WTC11 (cell line): ENCODE results near the gene LRRC32. TPM values are rescaled to one million over a fixed set of nuclear protein-coding genes. Genes with fewer than 3 reads are reported as not detected.
A peak's percentile ranks its signal among the peaks of the same experiment; 100 is the strongest.

Source experiments
- ATAC-seq: fragments of 200-7000 bp; cut with Tn5 transposase; 2 replicates; pipeline ENCODE4 v1.10.0; 2021; ENCODE audit warnings: mild to moderate bottlenecking, moderate library complexity
- Bru-seq: library from RNA; stranded (reverse); fragments of 400-500 nt; gene quantifications from one replicate; lab custom pipeline; 2021; lab: Mats Ljungman, UMichigan
- CTCF ChIA-PET: fragments of 300-600 bp; sonication (Branson Sonifier 250); formaldehyde crosslinking; loops from one replicate; lab custom pipeline; 2021; ENCODE audit warnings: antibody characterized with exemption; lab: Charles Lee
- POLR2A ChIA-PET: fragments of 350-600 bp; sonication (Branson Sonifier 250); formaldehyde crosslinking; loops from one replicate; lab custom pipeline; 2021; ENCODE audit warnings: antibody characterized with exemption; lab: Charles Lee
- DNase-seq: peaks from one replicate; pipeline ENCODE4 v3.0.0; 2021; ENCODE audit warnings: low spot score
- H3K27ac Mint-ChIP-seq: 2 replicates; pipeline ENCODE4 v1.8.0; 2021; ENCODE audit warnings: mixed read lengths
- H3K27me3 Mint-ChIP-seq: 2 replicates; pipeline ENCODE4 v1.8.0; 2021; ENCODE audit warnings: low read depth, mild to moderate bottlenecking, moderate library complexity, mixed read lengths
- H3K36me3 Mint-ChIP-seq: 2 replicates; pipeline ENCODE4 v1.8.0; 2021; ENCODE audit warnings: mixed read lengths
- H3K4me1 Mint-ChIP-seq: 2 replicates; pipeline ENCODE4 v1.8.0; 2022; ENCODE audit warnings: mixed read lengths
- H3K4me3 Mint-ChIP-seq: 2 replicates; pipeline ENCODE4 v1.8.0; 2021; ENCODE audit warnings: mild to moderate bottlenecking, moderate library complexity, mixed read lengths
- H3K9me3 Mint-ChIP-seq: 2 replicates; pipeline ENCODE4 v1.8.0; 2021; ENCODE audit warnings: mixed read lengths
- AR ChIP-seq: fragments of 250-450 bp; sonication (Bioruptor Pico); IDR thresholded peaks from 2 replicates; pipeline ENCODE4 v1.9.0; 2021; ENCODE audit warnings: mild to moderate bottlenecking
- ARID4B ChIP-seq: sonication (generic); formaldehyde crosslinking; IDR thresholded peaks from 2 replicates; pipeline ENCODE4 v1.8.0; 2023; ENCODE audit warnings: missing genetic modification reagents, mild to moderate bottlenecking, borderline replicate concordance
- E2F4 ChIP-seq: sonication (generic); formaldehyde crosslinking; IDR thresholded peaks from 2 replicates; pipeline ENCODE4 v1.8.1; 2022; ENCODE audit warnings: low read depth, mild to moderate bottlenecking, moderate library complexity, missing genetic modification reagents, borderline replicate concordance
- ESRRA ChIP-seq: sonication (generic); formaldehyde crosslinking; IDR thresholded peaks from 2 replicates; pipeline ENCODE4 v1.8.1; 2022; ENCODE audit warnings: mild to moderate bottlenecking, missing genetic modification reagents, borderline replicate concordance
- GTF2I ChIP-seq: fragments of 250-450 bp; sonication (Bioruptor Pico); conservative IDR thresholded peaks from 2 replicates; pipeline ENCODE4 v1.4.0; 2021; ENCODE audit warnings: mild to moderate bottlenecking
- JAZF1 ChIP-seq: fragments of 250-450 bp; sonication (Bioruptor Pico); IDR thresholded peaks from 2 replicates; pipeline ENCODE4 v1.9.0; 2021; ENCODE audit warnings: moderate library complexity, mild to moderate bottlenecking, inconsistent platforms
- SMAD3 ChIP-seq: sonication (generic); formaldehyde crosslinking; IDR thresholded peaks from 2 replicates; pipeline ENCODE4 v1.8.0; 2022; ENCODE audit warnings: missing genetic modification reagents, mild to moderate bottlenecking, borderline replicate concordance
- ZNF219 ChIP-seq: sonication (generic); formaldehyde crosslinking; IDR thresholded peaks from 2 replicates; pipeline ENCODE4 v1.8.0; 2023; ENCODE audit warnings: missing genetic modification reagents, mild to moderate bottlenecking, borderline replicate concordance
- ZNF281 ChIP-seq: sonication (generic); formaldehyde crosslinking; IDR thresholded peaks from 2 replicates; pipeline ENCODE4 v1.8.0; 2023; ENCODE audit warnings: mild to moderate bottlenecking, missing genetic modification reagents
- ZNF425 ChIP-seq: fragments of 250-450 bp; sonication (Bioruptor Pico); conservative IDR thresholded peaks from 2 replicates; pipeline ENCODE4 v1.9.0; 2021; ENCODE audit warnings: mild to moderate bottlenecking
- long read RNA-seq, 3 experiments: library from RNA in 1 of 3; library from capped mRNA in 1 of 3; library from polyadenylated mRNA in 1 of 3; unstranded in 2 of 3; stranded (forward) in 1 of 3; transcript quantifications; one replicate each; pipeline ENCODE4 v2.0.0, GENCODE V29; 2021
- total RNA-seq: library from RNA; stranded (reverse); gene quantifications from 3 replicates; pipeline ENCODE4 v1.2.3, GENCODE V29; 2021
- TF ChIP-seq, protein P1 (sequence below): fragments of 200-600 bp; IDR thresholded peaks from 2 replicates; pipeline ENCODE4 v1.8.0; 2022; ENCODE audit warnings: antibody characterized with exemption
- TF ChIP-seq, protein P2 (sequence below): sonication (generic); formaldehyde crosslinking; IDR thresholded peaks from 2 replicates; pipeline ENCODE4 v1.8.1; 2023; ENCODE audit warnings: mild to moderate bottlenecking, missing genetic modification reagents, moderate library complexity
- TF ChIP-seq, protein P3 (sequence below): sonication (generic); formaldehyde crosslinking; IDR thresholded peaks from 2 replicates; pipeline ENCODE4 v1.8.1; 2022; ENCODE audit warnings: mild to moderate bottlenecking, missing genetic modification reagents, moderate library complexity, borderline replicate concordance

LRRC32 gene, protein sequence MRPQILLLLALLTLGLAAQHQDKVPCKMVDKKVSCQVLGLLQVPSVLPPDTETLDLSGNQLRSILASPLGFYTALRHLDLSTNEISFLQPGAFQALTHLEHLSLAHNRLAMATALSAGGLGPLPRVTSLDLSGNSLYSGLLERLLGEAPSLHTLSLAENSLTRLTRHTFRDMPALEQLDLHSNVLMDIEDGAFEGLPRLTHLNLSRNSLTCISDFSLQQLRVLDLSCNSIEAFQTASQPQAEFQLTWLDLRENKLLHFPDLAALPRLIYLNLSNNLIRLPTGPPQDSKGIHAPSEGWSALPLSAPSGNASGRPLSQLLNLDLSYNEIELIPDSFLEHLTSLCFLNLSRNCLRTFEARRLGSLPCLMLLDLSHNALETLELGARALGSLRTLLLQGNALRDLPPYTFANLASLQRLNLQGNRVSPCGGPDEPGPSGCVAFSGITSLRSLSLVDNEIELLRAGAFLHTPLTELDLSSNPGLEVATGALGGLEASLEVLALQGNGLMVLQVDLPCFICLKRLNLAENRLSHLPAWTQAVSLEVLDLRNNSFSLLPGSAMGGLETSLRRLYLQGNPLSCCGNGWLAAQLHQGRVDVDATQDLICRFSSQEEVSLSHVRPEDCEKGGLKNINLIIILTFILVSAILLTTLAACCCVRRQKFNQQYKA
- total RNA-seq (0.74 to 1.7 TPM (median 1.6 TPM) in 3 replicates), Bru-seq, nascent RNA (percentile 27 among the genes with signal in this experiment)
- long read RNA-seq, experiment 1, full-length matches to known transcripts: 5 of 5 reads
- long read RNA-seq, experiment 1, partial matches to known transcripts: 0 of 5 reads
- long read RNA-seq, experiment 1, other reads (novel, unspliced or antisense): 0 of 5 reads
- long read RNA-seq, experiment 2, full-length matches to known transcripts: 2 of 2 reads
- long read RNA-seq, experiment 2, partial matches to known transcripts: 0 of 2 reads
- long read RNA-seq, experiment 2, other reads (novel, unspliced or antisense): 0 of 2 reads
- long read RNA-seq, experiment 3: 0 reads

DNA sequence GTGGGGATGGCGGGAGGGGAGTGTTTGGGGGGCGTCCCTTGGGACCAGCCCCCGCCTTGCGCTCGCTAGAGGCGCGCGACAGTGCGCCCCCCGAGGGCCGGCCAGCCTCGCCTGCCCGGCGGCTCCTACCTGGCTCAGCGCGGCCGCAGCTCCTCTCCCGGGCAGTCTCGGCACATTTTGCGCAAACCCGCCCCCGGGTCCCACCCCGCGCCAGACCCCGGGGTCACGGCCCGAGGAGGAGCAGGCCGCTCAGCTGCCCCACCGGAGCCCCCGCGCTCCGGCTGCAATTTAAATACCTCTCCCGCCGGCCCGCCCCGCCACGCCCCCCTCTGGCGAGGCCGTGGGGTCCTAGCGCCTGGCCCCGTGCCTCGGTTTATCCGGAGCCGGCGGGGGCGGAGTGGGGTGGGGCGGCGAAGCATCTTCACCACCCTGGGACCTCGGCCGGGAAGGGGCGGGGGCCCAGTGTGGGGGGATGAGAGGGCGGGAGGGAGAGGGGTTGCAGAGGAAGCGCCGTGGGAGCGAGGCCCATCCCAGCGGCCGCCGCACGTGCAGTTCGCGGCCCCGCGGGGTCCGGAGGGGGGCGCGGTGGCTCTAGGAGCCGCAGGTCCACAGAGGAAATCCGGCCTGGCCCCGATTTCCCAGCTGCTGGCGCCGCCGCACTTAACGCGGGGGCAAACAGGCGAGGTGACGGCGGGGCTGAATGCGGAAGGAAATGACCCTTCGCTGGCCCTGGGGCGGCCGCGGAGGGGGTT is at the start of gene LRRC32:
LRRC32 (minus strand) TSS at position 263 of the 752 bp plus-strand sequence. CDS start 4,793 bp downstream, outside the sequence.
- Mint-ChIP-seq H3K4me3 (peak within 1 kb of the TSS; percentile 66), H3K4me1 (peaks cover 22% of the 10 kb centered on the region), H3K27ac (no peak within 1 kb of the TSS), H3K9me3 (no peaks in the 10 kb centered on the region), H3K36me3 (no peaks in the 10 kb centered on the region), H3K27me3 (peaks cover 22% of the 10 kb centered on the region)
- ATAC-seq (peak; percentile 31), DNase-seq (peak; percentile 57)
- CTCF ChIA-PET: interaction anchor here (1.0 to 4.6 kb wide), 8 partner anchors 10 to 462 kb away, joined by 3 to 33 read pairs (median 6); no protein-coding TSS in a partner anchor
- POLR2A ChIA-PET: no interaction called here
- TF ChIP-seq ZNF281 (CRISPR knock-in tag) (no peak), JAZF1 (CRISPR knock-in tag) (no peak), E2F4 (CRISPR knock-in tag) (no peak), ZNF425 (CRISPR knock-in tag) (no peak), ARID4B (no peak), ZNF219 (no peak), AR (no peak), ESRRA (CRISPR knock-in tag) (no peak; the same call in 1 of the 2 replicates), SMAD3 (CRISPR knock-in tag) (no peak), GTF2I (CRISPR knock-in tag) (0 out of 2 replicates have a peak, but pooled peaks have one; percentile 0)
- TF ChIP-seq, protein P1, sequence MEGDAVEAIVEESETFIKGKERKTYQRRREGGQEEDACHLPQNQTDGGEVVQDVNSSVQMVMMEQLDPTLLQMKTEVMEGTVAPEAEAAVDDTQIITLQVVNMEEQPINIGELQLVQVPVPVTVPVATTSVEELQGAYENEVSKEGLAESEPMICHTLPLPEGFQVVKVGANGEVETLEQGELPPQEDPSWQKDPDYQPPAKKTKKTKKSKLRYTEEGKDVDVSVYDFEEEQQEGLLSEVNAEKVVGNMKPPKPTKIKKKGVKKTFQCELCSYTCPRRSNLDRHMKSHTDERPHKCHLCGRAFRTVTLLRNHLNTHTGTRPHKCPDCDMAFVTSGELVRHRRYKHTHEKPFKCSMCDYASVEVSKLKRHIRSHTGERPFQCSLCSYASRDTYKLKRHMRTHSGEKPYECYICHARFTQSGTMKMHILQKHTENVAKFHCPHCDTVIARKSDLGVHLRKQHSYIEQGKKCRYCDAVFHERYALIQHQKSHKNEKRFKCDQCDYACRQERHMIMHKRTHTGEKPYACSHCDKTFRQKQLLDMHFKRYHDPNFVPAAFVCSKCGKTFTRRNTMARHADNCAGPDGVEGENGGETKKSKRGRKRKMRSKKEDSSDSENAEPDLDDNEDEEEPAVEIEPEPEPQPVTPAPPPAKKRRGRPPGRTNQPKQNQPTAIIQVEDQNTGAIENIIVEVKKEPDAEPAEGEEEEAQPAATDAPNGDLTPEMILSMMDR: no peak
- TF ChIP-seq, protein P2, sequence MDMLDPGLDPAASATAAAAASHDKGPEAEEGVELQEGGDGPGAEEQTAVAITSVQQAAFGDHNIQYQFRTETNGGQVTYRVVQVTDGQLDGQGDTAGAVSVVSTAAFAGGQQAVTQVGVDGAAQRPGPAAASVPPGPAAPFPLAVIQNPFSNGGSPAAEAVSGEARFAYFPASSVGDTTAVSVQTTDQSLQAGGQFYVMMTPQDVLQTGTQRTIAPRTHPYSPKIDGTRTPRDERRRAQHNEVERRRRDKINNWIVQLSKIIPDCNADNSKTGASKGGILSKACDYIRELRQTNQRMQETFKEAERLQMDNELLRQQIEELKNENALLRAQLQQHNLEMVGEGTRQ (CRISPR knock-in tag): no peak
- TF ChIP-seq, protein P3, sequence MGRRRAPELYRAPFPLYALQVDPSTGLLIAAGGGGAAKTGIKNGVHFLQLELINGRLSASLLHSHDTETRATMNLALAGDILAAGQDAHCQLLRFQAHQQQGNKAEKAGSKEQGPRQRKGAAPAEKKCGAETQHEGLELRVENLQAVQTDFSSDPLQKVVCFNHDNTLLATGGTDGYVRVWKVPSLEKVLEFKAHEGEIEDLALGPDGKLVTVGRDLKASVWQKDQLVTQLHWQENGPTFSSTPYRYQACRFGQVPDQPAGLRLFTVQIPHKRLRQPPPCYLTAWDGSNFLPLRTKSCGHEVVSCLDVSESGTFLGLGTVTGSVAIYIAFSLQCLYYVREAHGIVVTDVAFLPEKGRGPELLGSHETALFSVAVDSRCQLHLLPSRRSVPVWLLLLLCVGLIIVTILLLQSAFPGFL (CRISPR knock-in tag): no peak
